GM21360 (cell line): ENCODE results near the gene MYO1D.
"Not testable (repeated sequence)": the region's sequence is repeated elsewhere in the genome, so short reads cannot be mapped to it uniquely, and the experiment has no call there.

Experiments
- ATAC-seq: cut with Tn5 transposase; IDR thresholded peaks from one replicate; pipeline ENCODE4 v1.9.1; 2021; ENCODE audit warnings: mild to moderate bottlenecking, moderate library complexity; ENCODE audit not compliant: unreplicated experiment

MYO1D gene

DNA sequence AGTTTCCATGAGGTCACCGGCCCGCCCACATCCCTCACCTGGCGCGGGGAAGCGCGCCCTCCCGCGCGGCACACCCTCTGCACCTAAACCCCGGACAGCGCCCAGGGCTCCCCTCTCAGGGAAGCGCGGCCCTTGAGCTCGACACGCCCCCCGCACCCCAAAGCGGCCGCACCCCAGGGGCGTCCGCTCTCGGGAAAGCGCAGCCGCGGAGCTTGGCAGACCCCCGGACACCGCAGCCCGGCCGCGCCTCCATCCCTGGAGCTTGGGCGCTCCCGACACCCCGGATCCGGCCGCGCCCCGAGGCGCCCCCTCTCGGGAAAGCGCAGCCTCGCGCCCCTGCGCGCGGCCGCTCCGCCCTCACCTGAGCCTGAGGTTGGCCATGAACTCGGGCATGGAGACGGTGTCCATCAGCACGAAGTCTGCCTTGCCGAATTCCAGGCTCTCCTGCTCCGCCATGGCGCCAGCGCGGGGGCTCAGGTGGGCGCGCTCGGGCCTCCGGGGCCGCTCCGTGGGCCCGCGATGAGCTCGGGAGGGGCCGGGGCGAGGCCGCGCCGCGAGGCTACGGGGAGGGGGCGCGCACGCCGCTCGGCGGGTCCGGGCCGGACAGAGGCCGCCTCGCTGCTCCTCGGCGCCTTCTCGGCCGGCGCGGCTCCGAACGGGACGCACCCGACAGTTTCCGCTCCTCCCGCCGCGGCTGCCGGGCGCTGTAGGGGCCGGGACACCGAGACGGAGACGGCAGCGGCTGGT lies at the start of gene MYO1D:
Gene MYO1D, minus strand, starts transcription at position 708 of the 747 bp plus-strand sequence. Its CDS starts 252 bp downstream, at position 456.
- ATAC-seq: peak; percentile 54

- no peak for ATAC-seq
Measured at GRCh38 chr17:32926183-32926582, 49.3 kb upstream of the MYO1D start.

GRCh38 chr17:32923905-32924304 lies 47.0 kb upstream of the MYO1D start:
- not testable (repeated sequence) for ATAC-seq

DNA sequence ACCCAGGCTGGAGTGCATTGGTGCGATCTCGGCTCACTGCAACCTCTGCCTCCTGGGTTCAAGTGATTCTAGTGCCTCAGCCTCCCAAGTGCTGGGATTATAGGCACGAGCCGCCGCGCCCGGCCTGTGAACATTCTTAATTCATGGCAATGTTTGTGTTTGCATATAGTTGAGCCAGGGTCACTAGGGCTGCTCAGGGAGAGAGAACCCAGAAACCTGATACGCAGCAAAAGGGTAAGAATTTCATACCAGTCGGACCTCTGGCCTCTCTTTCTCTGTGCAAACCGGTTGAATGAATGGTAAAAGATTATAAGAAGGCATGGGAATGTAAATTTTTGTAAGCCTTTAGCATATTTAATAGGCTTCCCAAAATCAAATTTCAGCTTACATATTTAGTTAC lies 44.1 kb upstream of the MYO1D start:
- no peak for ATAC-seq

DNA sequence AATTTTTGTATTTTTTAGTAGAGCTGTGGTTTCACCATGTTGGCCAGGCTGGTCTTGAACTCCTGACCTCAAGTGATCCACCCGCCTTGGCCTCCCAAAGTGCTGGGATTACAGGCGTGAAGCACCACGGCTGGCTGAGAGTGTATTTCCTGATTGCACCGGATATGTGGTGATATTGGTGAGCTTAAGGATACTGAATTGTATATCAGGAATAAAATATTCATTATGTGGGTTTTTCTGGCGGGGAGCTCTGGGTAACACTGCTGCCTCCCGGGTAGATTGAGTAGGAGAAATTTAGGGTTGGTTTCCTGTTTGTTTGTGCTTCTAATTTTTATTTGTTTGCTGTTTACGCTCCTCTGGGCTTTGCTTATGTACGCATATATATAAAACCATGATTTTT lies 43.4 kb upstream of the MYO1D start:
- ATAC-seq: no peak

- not testable (repeated sequence) for ATAC-seq
Measured at GRCh38 chr17:32919876-32920275, 43.0 kb upstream of the MYO1D start.

DNA sequence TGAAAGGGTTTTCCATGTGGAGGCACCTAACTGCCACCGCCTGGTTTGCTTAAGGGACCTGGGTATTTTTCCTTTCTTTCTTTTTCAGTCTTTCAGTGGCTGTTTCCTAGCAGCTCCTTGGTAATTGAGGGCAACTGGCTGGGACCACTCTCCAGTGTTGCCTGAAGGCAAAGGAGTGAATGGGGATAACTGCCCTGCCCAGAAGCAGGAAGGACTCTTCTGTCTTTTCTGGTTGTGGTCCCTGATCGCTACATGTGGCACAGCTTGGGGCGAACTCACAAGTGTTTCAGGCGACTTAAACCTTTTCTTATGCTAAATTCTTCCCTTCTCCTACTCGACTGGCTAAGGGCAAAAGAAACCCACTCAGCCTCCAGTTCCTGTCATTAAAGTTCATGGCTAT lies 40.9 kb upstream of the MYO1D start:
- ATAC-seq: no peak

GRCh38 chr17:32917081-32917480 lies 40.2 kb upstream of the MYO1D start:
- ATAC-seq: no peak

DNA sequence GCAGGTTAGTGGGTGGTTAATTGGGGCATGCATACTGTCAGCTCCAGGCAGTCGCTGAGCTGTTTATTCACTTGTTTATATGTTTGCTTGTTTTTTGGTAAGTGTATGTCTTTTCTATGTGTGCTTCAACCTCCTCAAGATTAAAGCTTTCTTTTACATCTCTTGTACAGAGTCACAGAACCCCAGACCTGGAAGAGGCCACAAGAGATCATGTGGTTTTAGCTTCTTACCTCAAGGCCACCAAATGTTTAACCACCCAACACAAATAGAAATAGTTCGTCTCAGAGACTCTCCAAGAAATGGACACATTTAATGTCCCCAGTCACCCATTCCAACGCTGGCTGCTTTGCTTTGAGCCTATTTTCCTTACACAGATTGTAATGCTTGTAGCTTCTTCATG lies 39.2 kb upstream of the MYO1D start:
- no peak for ATAC-seq

- ATAC-seq: no peak
Measured at GRCh38 chr17:32915245-32915644, 38.3 kb upstream of the MYO1D start.

GRCh38 chr17:32914181-32914580 lies 37.3 kb upstream of the MYO1D start:
- ATAC-seq: no peak

- ATAC-seq: no peak
Measured at GRCh38 chr17:32913593-32913992, 36.7 kb upstream of the MYO1D start.

DNA sequence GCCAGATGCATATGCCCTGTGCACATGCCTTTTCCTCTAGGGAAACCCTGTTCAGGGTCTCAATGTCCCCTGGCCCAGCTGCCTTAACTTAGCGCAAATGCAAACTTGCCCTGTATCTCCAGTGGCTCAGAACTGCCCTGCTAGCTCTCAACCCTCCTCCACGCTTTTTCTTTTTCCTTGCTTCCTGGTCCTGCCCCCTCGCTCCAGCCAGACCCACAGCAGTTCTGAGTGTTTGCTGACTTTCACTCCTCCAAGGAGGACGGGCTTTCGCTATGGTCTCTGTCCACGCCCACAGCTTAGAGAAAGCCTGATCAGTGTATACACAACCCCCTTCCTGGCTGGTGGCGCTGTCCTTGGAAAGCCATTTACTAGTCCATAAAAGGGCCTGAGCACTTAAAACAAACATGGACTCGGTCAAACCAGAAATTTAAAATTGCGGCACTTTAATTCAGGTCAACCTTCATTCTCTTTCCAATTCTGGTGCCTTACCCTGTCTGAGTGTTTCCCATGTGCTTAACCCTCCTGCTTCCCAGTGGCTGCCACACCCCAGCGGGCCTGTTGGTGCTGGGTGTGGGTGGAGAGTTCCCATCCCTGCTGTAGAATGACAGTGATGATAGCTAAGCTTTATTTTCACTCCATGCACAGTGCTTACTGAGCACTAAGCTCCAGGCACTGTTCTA lies 35.4 kb upstream of the MYO1D start:
- no peak for ATAC-seq

DNA sequence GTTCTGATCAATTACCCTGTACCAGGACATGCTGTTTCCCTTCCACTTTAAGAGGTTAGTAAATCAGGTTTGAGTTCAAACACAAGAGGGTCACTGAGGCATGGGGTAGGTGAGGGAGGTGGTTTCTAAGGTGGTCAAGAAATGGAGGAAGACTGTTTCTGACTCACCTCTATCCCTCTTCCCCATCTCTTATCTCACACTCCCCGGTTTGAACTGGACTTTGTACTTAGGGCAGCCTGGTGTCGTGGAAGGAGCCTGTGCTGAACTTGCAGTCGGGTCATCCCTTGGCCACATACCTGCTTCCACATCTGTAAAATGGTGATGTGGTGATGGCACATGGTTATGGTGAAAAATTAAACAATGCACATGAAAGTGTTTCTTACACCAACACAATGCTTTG lies 33.8 kb upstream of the MYO1D start:
- ATAC-seq: no peak

DNA sequence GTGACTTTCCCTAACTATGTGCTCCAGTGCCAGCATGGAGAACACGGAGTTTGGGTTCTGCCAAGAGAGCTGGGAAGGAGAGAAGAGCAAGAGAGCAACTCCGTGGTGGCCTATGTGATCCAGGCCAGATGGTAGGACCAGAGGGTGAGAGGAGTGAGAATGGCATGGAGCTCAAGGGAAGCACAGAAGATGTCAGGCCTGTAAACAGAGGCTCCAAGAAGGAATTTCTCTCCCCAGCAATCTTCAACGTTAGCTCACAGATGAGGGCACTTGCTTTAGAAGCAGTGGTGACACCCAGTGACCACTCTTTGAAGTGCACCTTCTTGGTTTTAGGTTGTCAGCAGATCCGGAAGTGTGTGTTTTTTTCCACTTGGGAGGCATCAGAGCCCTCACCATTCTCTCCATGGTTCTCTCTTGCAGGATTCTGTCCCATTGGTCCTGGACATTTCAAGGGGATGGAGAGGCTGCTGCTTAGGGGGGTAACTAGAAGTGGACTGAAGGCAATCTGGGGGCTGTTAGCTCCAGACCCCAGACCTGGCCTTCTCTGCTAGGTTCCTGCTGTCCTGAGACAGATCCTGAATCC lies 33.0 kb upstream of the MYO1D start:
- ATAC-seq: no peak

DNA sequence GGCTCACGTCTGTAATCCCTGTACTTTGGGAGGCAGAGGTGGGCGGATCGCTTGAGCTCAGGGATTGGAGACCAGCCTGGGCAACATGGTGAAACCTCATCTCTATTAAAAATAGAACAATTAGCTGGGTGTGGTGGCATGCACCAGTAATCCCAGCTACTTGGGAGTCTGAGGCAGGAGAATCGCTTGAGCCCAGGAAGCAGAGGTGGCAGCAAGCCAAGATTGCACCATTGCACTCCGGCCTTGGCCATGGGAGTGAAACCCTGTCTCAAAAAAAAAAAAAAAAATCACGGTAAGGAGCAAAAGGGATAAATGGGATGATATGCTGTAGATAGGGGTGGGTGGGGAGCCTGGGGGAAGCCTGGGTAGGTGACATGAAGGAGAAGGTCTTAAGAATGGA lies 30.7 kb upstream of the MYO1D start:
- ATAC-seq: no peak

- ATAC-seq: no peak
Measured at GRCh38 chr17:32904891-32905290, 28.0 kb upstream of the MYO1D start.

DNA sequence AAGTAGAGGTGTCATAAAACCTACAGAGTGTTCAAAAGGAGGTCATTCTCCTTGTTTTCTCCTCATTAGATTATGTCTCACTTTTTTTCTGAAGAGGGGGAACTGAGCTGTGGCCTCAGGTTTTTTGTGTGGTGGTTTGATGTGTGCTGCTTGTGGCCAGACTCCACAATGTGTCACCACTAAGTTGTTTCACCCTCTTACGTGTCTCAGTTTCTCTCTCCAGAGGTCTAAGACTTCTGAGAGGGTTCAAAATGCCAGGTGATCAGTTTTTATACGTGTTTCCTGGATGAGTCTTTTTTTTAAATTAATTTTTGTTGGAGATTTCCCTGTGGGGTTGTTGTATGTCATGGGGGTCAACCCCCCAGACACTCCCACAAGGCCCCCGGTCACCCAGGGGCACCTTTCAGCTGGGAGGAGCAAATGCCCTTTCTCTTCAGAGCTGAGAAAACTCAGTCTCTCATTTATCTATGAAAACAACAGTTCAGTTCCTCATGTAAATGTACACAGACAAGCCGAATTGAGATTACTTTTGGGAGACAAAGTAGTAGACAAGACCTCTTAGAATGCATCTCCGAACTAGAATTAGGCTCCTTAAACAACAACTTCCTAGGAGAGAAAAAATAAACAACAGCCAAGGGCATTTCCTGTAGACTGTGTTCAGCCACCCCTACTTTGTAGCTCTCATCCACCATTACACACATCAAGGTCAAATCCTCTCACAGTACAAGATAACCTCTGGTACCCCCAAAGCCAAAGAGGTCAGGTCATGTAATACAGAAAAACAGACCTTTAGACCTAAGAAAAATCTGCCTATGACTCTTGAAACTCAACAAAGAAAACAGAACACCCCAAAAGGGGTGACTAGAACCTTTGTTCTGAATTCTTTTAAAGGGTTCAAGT lies 27.1 kb upstream of the MYO1D start:
- no peak for ATAC-seq

DNA sequence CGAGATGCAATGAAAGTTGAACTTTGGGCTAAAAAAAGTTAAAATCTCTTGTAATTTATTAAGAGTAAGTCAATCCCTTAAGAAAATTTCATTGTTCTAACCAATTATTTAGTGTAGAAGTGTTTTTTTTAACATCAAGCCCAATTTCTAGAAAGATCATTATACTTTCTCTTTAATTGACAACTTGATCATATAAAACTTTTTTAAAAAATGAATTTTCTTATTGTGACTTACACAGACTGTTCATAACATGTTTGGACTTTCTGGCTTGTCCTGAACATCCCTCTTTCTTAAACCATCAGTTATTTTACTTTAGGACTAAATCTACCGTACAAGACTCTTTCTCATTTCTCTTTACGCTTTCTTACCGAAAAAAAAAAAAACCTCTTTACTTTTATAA lies 24.8 kb upstream of the MYO1D start:
- ATAC-seq: no peak

- no peak for ATAC-seq
Measured at GRCh38 chr17:32899236-32900013, 22.5 kb upstream of the MYO1D start.
